Measurements from ENCODE around the gene IFNA17.
"Not testable (repeated sequence)": the region's sequence is repeated elsewhere in the genome, so short reads cannot be mapped to it uniquely, and the experiment has no call there.

The IFNA17 gene

DNA sequence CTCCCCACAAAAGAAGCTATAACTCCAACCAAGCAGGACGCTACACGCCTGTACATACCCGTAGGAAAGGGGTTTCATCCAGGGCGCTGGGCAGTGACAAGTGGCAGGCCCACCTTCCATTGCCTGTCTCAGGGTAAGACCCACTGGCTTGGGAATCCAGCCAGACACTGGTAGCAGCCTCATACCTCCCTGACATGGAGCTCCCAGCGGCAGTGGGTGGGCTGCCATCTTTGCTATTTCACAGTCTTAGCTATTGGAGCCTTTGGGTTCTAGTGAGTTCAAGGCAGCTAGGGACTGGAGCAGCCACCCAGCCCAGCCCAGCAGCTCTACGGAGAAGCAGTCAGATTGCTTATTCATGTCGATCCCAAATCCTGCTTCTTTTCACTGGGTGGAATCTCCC is 17.7 kb downstream of the IFNA17 start:
- DNase-seq: no peak

DNA sequence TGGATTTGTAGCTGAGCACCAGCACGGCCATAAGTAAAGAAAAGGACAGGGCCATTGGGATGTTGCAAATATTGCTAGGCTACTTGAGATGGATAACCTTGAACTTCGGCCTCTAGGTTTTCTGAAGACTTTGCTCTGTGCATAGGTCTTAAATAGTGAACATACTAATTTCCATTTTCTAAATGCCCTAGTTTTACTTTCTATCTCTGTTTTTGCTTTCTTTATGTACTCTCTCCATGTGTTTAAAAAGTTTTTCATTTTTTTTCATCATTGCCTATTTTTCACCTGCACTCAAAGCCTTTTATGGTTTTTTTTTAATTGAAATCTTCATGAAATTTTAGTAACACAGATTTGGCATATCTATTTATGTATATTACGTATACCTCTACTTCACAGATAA is 21.0 kb downstream of the IFNA17 start, which contains the start of gene IFNA10:
TSS of gene IFNA10 (minus strand) at position 101 of the 400 bp plus-strand sequence. CDS start at position 55, 46 bp downstream.
- not testable (repeated sequence) for DNase-seq

DNA sequence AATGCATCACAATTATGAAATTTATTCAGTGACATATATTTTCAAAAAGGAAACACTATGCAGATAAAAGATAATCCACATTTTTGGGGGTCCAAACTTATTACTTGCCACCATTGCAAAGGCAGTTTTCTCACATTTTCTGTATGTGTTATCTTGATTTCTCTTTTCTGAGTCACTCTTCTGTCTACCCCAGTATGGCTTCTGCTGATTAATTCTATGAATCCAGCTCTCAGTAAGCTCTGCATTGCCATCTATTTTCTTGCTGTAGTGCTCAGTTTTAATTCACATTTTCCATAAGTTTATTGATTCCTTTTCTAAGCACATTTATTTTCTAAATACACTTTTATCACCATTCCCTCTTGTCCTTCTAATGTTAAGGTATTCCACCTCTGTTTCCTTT is 22.8 kb downstream of the IFNA17 start:
- DNase-seq: no peak

DNA sequence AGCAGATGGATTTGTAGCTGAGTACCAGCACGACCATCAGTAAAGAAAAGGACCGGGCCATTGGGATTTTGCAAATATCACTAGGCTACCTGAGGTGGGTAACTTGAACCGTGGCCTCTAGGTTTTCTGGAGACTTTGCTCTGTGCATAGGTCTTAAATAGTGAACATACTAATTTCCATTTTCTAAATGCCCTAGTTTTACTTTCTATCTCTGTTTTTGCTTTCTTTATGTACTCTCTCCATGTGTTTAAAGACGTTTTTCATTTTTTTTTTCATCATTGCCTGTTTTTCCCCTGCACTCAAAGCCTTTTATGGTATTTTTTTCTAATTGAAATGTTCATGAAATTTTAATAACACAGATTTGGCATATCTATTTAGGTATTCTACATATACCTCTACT is 25.9 kb downstream of the IFNA17 start, which contains the start of gene IFNA7:
TSS of gene IFNA7 (minus strand) at position 101 of the 400 bp plus-strand sequence. CDS start at position 61, 40 bp downstream.
- not testable (repeated sequence) for DNase-seq

DNA sequence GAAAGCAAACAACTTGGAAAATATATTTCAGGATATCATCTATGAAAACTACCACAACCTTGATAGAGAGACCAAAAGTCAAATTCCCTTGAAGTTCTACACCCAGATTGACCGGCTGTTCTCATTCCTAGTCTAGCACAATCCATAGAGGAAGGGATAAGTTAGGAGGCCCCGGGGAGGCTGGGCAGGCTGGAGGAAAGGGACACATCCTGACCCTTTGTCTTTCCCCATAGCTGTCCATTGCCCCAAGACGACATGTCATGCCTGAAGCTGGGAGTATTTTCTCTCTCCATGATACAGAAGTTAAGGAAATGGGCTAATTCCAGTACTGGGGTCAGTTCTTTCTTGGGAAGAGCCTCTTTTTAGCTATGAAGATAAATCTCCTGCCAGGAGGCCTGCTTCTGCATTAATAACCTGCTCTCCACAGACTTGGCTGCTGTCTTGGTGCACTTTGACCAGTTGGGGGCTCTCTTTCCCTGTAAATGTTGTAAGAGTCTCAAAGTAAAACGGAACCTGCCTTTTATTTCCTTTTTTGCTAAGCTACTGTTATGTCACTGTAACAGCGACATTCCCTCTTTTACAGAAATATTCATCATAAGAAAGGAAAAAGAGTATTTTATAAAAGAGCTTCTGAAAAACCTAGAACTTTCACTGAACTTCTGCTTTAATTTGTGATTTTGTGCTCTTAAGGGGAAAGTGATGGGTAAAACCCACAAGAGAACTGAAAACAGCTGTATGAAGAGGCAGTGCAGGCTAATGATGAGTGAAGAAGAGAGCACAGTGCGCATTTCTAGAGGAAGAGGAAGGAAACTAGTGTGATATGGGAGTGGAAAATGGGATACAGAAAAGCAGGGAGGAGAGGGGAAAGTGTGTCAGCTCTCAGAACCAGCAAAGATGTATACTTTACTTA is 32.9 kb downstream of the IFNA17 start:
- DNase-seq: peak; percentile 59 to 70

DNA sequence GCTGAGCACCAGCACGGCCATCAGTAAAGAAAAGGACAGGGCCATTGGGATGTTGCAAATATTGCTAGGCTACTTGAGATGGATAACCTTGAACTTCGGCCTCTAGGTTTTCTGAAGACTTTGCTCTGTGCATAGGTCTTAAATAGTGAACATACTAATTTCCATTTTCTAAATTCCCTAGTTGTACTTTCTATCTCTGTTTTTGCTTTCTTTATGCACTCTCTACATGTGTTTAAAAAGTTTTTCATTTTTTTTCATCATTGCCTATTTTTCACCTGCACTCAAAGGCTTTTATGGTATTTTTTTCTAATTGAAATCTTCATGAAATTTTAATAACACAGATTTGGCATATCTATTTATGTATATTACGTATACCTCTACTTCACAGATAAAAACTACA is 40.5 kb downstream of the IFNA17 start, which contains the start of gene IFNA4:
TSS of gene IFNA4 (minus strand) at position 101 of the 400 bp plus-strand sequence. CDS start at position 45, 56 bp downstream.
- DNase-seq: not testable (repeated sequence)

DNA sequence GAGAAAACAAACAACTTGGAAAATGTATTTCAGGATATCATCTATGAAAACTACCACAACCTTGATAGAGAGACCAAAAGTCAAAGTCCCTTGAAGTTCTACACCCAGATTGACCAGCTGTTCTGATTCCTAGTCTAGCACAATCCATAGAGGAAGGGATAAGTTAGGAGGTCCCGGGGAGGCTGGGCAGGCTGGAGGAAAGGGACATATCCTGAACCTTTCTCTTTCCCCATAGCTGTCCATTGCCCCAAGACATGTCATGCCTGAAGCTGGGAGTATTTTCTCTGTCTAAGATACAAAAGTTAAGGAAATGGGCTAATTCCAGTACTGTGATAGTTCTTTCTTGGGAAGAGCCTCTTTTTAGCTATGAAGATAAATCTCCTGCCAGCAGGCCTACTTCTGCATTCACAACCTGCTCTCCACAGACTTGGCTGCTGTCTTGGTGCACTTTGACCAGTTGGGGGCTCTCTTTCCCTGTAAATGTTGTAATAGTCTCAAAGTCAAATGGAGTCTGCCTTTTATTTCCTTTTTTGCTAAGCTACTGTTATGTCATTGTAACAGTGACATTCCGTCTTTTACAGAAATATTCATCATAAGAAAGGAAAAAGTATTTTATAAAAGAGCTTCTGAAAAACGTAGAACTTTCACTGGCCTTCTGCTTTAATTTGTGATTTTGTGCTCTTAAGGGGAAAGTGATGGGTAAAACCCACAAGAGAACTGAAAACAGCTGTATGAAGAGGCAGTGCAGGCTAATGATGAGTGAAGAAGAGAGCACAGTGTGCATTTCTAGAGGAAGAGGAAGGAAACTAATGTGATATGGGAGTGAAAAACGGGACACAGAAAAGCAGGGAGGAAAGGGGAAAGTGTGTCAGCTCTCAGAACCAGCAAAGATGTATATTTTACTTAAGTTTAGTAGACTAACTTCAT is 44.9 kb downstream of the IFNA17 start:
- DNase-seq: peak; percentile 47 to 59

All from CD4-positive, alpha-beta T cell treated with Interleukin-4 for 1 hour (primary cell).